ENCODE data around the gene NOBOX.
"Not testable (repeated sequence)": the region's sequence is repeated elsewhere in the genome, so short reads cannot be mapped to it uniquely, and the experiment has no call there.

The NOBOX gene

GRCh38 chr7:144403649-144404061 lies at the start of gene NOBOX:
TSS of gene NOBOX (minus strand) at chr7:144403693.
- Histone ChIP-seq H3K9me3 (ENCODE audit: control insufficient read depth, insufficient read depth, low read length) (no peaks in the 10 kb centered on the region), H3K36me3 (ENCODE audit: control insufficient read depth, insufficient read depth, low read length) (no peaks in the 10 kb centered on the region), H3K27ac (ENCODE audit: low read depth, low read length) (no peak within 1 kb of the TSS), H3K9ac (ENCODE audit: low read depth, low read length) (no peak within 1 kb of the TSS), H3K4me3 (ENCODE audit: low read depth, low read length) (no peak within 1 kb of the TSS), H3K27me3 (ENCODE audit: control insufficient read depth, insufficient read depth, low read length) (no peaks in the 10 kb centered on the region), H3K4me1 (ENCODE audit: control insufficient read depth, insufficient read depth, low read length) (peaks cover 8% of the 10 kb centered on the region)

- no peak overlapping the region for H3K27ac ChIP-seq (ENCODE audit: low read depth, low read length)
- H3K9ac ChIP-seq (ENCODE audit: low read depth, low read length), result no peak overlapping the region
- no peaks in the 10 kb centered on the region for H3K27me3 ChIP-seq (ENCODE audit: control insufficient read depth, insufficient read depth, low read length)
- no peaks in the 10 kb centered on the region for H3K4me1 ChIP-seq (ENCODE audit: control insufficient read depth, insufficient read depth, low read length)
- H3K4me3 ChIP-seq (ENCODE audit: low read depth, low read length), result no peak overlapping the region
- peaks cover 26% of the 10 kb centered on the region for H3K9me3 ChIP-seq (ENCODE audit: control insufficient read depth, insufficient read depth, low read length)
- H3K36me3 ChIP-seq (ENCODE audit: control insufficient read depth, insufficient read depth, low read length), result no peaks in the 10 kb centered on the region; the same call in 1 of the 2 replicates
Observed at GRCh38 chr7:144452064-144452463, 48.6 kb upstream of the NOBOX start.

- Histone ChIP-seq H3K36me3 (ENCODE audit: control insufficient read depth, insufficient read depth, low read length) (no peaks in the 10 kb centered on the region), H3K9me3 (ENCODE audit: control insufficient read depth, insufficient read depth, low read length) (no peaks in the 10 kb centered on the region), H3K4me3 (ENCODE audit: low read depth, low read length) (no peak overlapping the region), H3K27me3 (ENCODE audit: control insufficient read depth, insufficient read depth, low read length) (no peaks in the 10 kb centered on the region), H3K27ac (ENCODE audit: low read depth, low read length) (no peak overlapping the region), H3K9ac (ENCODE audit: low read depth, low read length) (no peak overlapping the region), H3K4me1 (ENCODE audit: control insufficient read depth, insufficient read depth, low read length) (no peaks in the 10 kb centered on the region)
Observed at GRCh38 chr7:144445590-144445989, 42.1 kb upstream of the NOBOX start.

- no peaks in the 10 kb centered on the region for H3K36me3 ChIP-seq (ENCODE audit: control insufficient read depth, insufficient read depth, low read length)
- no peak overlapping the region for H3K9ac ChIP-seq (ENCODE audit: low read depth, low read length)
- no peaks in the 10 kb centered on the region for H3K9me3 ChIP-seq (ENCODE audit: control insufficient read depth, insufficient read depth, low read length)
- no peaks in the 10 kb centered on the region for H3K4me1 ChIP-seq (ENCODE audit: control insufficient read depth, insufficient read depth, low read length)
- H3K27ac ChIP-seq (ENCODE audit: low read depth, low read length), result no peak overlapping the region
- no peaks in the 10 kb centered on the region for H3K27me3 ChIP-seq (ENCODE audit: control insufficient read depth, insufficient read depth, low read length)
- no peak overlapping the region for H3K4me3 ChIP-seq (ENCODE audit: low read depth, low read length)
Observed at GRCh38 chr7:144439717-144440205, 36.3 kb upstream of the NOBOX start.

- Histone ChIP-seq H3K27me3 (ENCODE audit: control insufficient read depth, insufficient read depth, low read length) (no peaks in the 10 kb centered on the region), H3K9me3 (ENCODE audit: control insufficient read depth, insufficient read depth, low read length) (no peaks in the 10 kb centered on the region), H3K9ac (ENCODE audit: low read depth, low read length) (no peak overlapping the region), H3K27ac (ENCODE audit: low read depth, low read length) (no peak overlapping the region), H3K4me1 (ENCODE audit: control insufficient read depth, insufficient read depth, low read length) (no peaks in the 10 kb centered on the region), H3K4me3 (ENCODE audit: low read depth, low read length) (no peak overlapping the region), H3K36me3 (ENCODE audit: control insufficient read depth, insufficient read depth, low read length) (no peaks in the 10 kb centered on the region)
Observed at GRCh38 chr7:144438759-144439158, 35.3 kb upstream of the NOBOX start.

GRCh38 chr7:144437370-144438191 lies 34.1 kb upstream of the NOBOX start:
- Histone ChIP-seq H3K36me3 (ENCODE audit: control insufficient read depth, insufficient read depth, low read length) (no peaks in the 10 kb centered on the region), H3K27ac (ENCODE audit: low read depth, low read length) (no peak overlapping the region), H3K4me1 (ENCODE audit: control insufficient read depth, insufficient read depth, low read length) (no peaks in the 10 kb centered on the region), H3K9ac (ENCODE audit: low read depth, low read length) (no peak overlapping the region), H3K9me3 (ENCODE audit: control insufficient read depth, insufficient read depth, low read length) (no peaks in the 10 kb centered on the region), H3K4me3 (ENCODE audit: low read depth, low read length) (no peak overlapping the region), H3K27me3 (ENCODE audit: control insufficient read depth, insufficient read depth, low read length) (no peaks in the 10 kb centered on the region)

GRCh38 chr7:144436500-144436899 lies 33.0 kb upstream of the NOBOX start:
- H3K4me1 ChIP-seq (ENCODE audit: control insufficient read depth, insufficient read depth, low read length), result no peaks in the 10 kb centered on the region
- no peak overlapping the region for H3K9ac ChIP-seq (ENCODE audit: low read depth, low read length)
- no peak overlapping the region for H3K4me3 ChIP-seq (ENCODE audit: low read depth, low read length)

GRCh38 chr7:144428431-144428830 lies 24.9 kb upstream of the NOBOX start:
- Histone ChIP-seq H3K27me3 (ENCODE audit: control insufficient read depth, insufficient read depth, low read length) (no peaks in the 10 kb centered on the region), H3K9me3 (ENCODE audit: control insufficient read depth, insufficient read depth, low read length) (peaks cover 35% of the 10 kb centered on the region)

More at GRCh38 chr7:144436500-144436899, 33.0 kb upstream of the NOBOX start:
- H3K9me3 ChIP-seq (ENCODE audit: control insufficient read depth, insufficient read depth, low read length), result no peaks in the 10 kb centered on the region
- H3K27ac ChIP-seq (ENCODE audit: low read depth, low read length), result no peak overlapping the region
- H3K27me3 ChIP-seq (ENCODE audit: control insufficient read depth, insufficient read depth, low read length), result no peaks in the 10 kb centered on the region
- no peaks in the 10 kb centered on the region for H3K36me3 ChIP-seq (ENCODE audit: control insufficient read depth, insufficient read depth, low read length)

GRCh38 chr7:144427539-144427938 lies 24.0 kb upstream of the NOBOX start:
- not testable (repeated sequence) for H3K4me3 ChIP-seq (ENCODE audit: low read depth, low read length); H3K27me3 ChIP-seq (ENCODE audit: control insufficient read depth, insufficient read depth, low read length); H3K36me3 ChIP-seq (ENCODE audit: control insufficient read depth, insufficient read depth, low read length); H3K27ac ChIP-seq (ENCODE audit: low read depth, low read length); H3K4me1 ChIP-seq (ENCODE audit: control insufficient read depth, insufficient read depth, low read length); H3K9ac ChIP-seq (ENCODE audit: low read depth, low read length)
- peaks cover 35% of the 10 kb centered on the region for H3K9me3 ChIP-seq (ENCODE audit: control insufficient read depth, insufficient read depth, low read length)

More at GRCh38 chr7:144428431-144428830, 24.9 kb upstream of the NOBOX start:
- Histone ChIP-seq H3K4me3 (ENCODE audit: low read depth, low read length) (no peak overlapping the region), H3K27ac (ENCODE audit: low read depth, low read length) (no peak overlapping the region), H3K9ac (ENCODE audit: low read depth, low read length) (no peak overlapping the region), H3K4me1 (ENCODE audit: control insufficient read depth, insufficient read depth, low read length) (no peaks in the 10 kb centered on the region), H3K36me3 (ENCODE audit: control insufficient read depth, insufficient read depth, low read length) (no peaks in the 10 kb centered on the region)

- not testable (repeated sequence) for H3K36me3 ChIP-seq (ENCODE audit: control insufficient read depth, insufficient read depth, low read length); H3K27me3 ChIP-seq (ENCODE audit: control insufficient read depth, insufficient read depth, low read length)
Observed at GRCh38 chr7:144418931-144419330, 15.4 kb upstream of the NOBOX start.

GRCh38 chr7:144416341-144416740 lies 12.8 kb upstream of the NOBOX start:
- Histone ChIP-seq H3K4me3 (ENCODE audit: low read depth, low read length) (no peak overlapping the region), H3K9me3 (ENCODE audit: control insufficient read depth, insufficient read depth, low read length) (no peaks in the 10 kb centered on the region), H3K4me1 (ENCODE audit: control insufficient read depth, insufficient read depth, low read length) (no peaks in the 10 kb centered on the region), H3K27me3 (ENCODE audit: control insufficient read depth, insufficient read depth, low read length) (no peaks in the 10 kb centered on the region), H3K27ac (ENCODE audit: low read depth, low read length) (no peak overlapping the region), H3K9ac (ENCODE audit: low read depth, low read length) (no peak overlapping the region), H3K36me3 (ENCODE audit: control insufficient read depth, insufficient read depth, low read length) (no peaks in the 10 kb centered on the region)

More at GRCh38 chr7:144418931-144419330, 15.4 kb upstream of the NOBOX start:
- not testable (repeated sequence) for H3K9me3 ChIP-seq (ENCODE audit: control insufficient read depth, insufficient read depth, low read length); H3K27ac ChIP-seq (ENCODE audit: low read depth, low read length); H3K4me1 ChIP-seq (ENCODE audit: control insufficient read depth, insufficient read depth, low read length); H3K4me3 ChIP-seq (ENCODE audit: low read depth, low read length); H3K9ac ChIP-seq (ENCODE audit: low read depth, low read length)

Data from HUES48 (cell line).